AG04449 (cell line): ENCODE results near the gene MEIS2.

Experiments
- CTCF ChIA-PET: fragments of 350-600 bp; formaldehyde crosslinking; extraction: SDS; loops from one replicate; lab custom pipeline; 2021; ENCODE audit warnings: antibody characterized with exemption; lab: Yijun Ruan, JAX
- POLR2A ChIA-PET: fragments of 400-600, 350-600 bp; formaldehyde crosslinking; extraction: SDS; loops from one replicate; lab custom pipeline; 2020; ENCODE audit warnings: antibody characterized with exemption, inconsistent platforms; lab: Yijun Ruan, JAX
- DNase-seq: peaks from one replicate; pipeline ENCODE4 v3.0.0-alpha.2; 2010; ENCODE audit warnings: low read depth, low spot score
- H3K4me3 ChIP-seq: 2 replicates; pipeline ENCODE4 v1.5.1; 2011; ENCODE audit warnings: low read depth, mild to moderate bottlenecking, control low read depth, low read length
- CTCF ChIP-seq: IDR thresholded peaks from one replicate; pipeline ENCODE4 v1.5.1; 2011; ENCODE audit warnings: mild to moderate bottlenecking, moderate library complexity, low read length, control low read depth, inconsistent platforms; ENCODE audit not compliant: insufficient read depth; ENCODE audit errors: missing control alignments

The MEIS2 gene

GRCh38 chr15:36965570-36966342, 134.6 kb downstream of the MEIS2 start:
- no peak overlapping the region for H3K4me3 ChIP-seq
- DNase-seq = no peak
- no peak for TF ChIP-seq CTCF
- ChIA-PET POLR2A (no interaction called here), CTCF (no interaction called here)

- TF ChIP-seq CTCF = no peak
- H3K4me3 ChIP-seq = no peak overlapping the region
- DNase-seq = no peak
- CTCF ChIA-PET = interaction anchor here (1.2 kb wide), 1 partner anchor 9 kb away, joined by 3 read pairs; no protein-coding TSS in a partner anchor
- POLR2A ChIA-PET = no interaction called here
These were observed 135.7 kb downstream of the MEIS2 start for GRCh38 chr15:36964626-36965025.

- CTCF ChIA-PET = interaction anchor here (0.8 kb wide), 1 partner anchor 9 kb away, joined by 3 read pairs; no protein-coding TSS in a partner anchor
- no peak for TF ChIP-seq CTCF
- H3K4me3 ChIP-seq = no peak overlapping the region
- POLR2A ChIA-PET = no interaction called here
- no peak for DNase-seq
These were observed 138.4 kb downstream of the MEIS2 start for GRCh38 chr15:36961956-36962355.

- H3K4me3 ChIP-seq = no peak overlapping the region
- CTCF ChIA-PET = no interaction called here
- no peak for DNase-seq
- no peak for TF ChIP-seq CTCF
- POLR2A ChIA-PET = no interaction called here
These were observed 139.5 kb downstream of the MEIS2 start for GRCh38 chr15:36960947-36961227.

- POLR2A ChIA-PET = no interaction called here
- no peak for TF ChIP-seq CTCF
- no peak overlapping the region for H3K4me3 ChIP-seq
- CTCF ChIA-PET = no interaction called here
- no peak for DNase-seq
These were observed 140.0 kb downstream of the MEIS2 start for GRCh38 chr15:36960179-36960946.

GRCh38 chr15:36959746-36960145, 140.6 kb downstream of the MEIS2 start:
- no peak for DNase-seq
- no peak overlapping the region for H3K4me3 ChIP-seq
- POLR2A ChIA-PET = no interaction called here
- no peak for TF ChIP-seq CTCF
- CTCF ChIA-PET = no interaction called here
